Suppressor macrophage treated with lipopolysaccharide for 4 hours (primary cell): ENCODE data around the gene MT1E.
"Not testable (repeated sequence)": the region's sequence is repeated elsewhere in the genome, so short reads cannot be mapped to it uniquely, and the experiment has no call there.

Source experiments
- DNase-seq: peaks from one replicate; pipeline ENCODE4 v3.0.0-alpha.2; 2020

Gene MT1E

DNA sequence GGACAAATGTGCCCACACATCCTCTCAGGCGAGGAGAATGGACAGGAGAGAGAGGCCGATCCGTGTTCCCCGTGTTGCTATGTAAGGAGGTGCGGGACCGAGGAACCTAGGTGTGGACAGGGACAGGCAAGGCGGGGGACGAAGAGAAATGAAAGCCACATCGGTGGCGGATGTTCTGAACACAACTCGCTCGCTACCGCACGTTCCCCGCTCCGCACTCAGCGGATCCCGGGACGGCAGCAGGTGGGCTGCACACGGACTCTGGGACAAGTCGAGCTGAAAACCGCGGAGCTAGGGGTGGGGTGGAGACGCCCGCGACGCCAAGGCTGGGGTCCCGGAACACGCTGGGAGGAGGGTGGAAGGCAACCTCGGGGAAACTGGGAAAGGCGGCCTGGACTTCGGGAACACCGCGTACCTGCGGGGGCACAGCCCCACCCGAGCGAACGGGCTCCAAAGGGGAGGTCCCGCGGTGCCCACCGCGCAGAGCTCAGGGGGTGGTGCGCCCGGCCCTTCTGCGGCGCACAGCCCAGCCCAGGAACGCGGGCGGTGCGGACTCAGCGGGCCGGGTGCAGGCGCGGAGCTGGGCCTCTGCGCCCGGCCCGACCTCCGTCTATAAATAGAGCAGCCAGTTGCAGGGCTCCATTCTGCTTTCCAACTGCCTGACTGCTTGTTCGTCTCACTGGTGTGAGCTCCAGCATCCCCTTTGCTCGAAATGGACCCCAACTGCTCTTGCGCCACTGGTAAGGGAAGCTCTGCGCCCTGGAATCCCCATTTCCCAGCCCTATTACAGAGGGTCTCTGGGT lies at the start of gene MT1E:
TSS of gene MT1E (plus strand) at position 642 of the 803 bp plus-strand sequence. CDS start at position 713, 71 bp downstream.
- peak; percentile 87 for DNase-seq

DNA sequence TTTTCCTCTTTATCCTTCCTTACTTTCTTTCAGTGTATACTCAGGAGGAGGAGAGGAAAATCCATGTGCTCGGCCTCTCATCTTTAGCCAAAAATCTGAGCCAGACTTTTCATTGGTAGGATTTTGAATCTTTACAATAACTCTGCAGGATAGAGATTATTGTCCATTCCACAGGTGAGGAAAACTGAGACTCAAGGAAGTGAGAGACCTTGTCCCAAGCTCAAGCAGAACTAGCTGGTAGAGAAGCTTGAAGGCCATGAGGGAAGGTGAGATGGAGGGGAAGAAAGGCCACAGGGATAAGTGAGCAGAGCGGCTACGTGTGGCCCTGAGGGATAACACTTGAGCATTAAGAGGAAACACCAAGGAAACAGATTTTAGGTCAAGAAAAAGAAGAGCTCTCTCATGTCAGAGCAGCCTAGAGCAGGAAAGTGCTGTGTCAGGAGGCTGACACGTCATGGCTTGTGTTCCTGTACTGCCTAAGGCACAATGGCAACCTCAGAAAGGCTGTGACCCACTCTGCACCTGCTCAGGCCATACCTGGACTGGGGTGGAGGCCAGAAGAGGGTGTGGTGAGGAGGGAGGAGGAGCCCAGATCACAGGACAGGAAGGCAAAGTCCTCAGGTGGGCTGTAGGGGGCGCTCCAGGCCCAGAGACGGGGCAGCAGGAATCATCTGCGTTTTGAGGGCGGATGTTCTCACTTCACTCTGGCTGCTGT lies 48.8 kb upstream of the MT1E start:
- peak; percentile 81 for DNase-seq

DNA sequence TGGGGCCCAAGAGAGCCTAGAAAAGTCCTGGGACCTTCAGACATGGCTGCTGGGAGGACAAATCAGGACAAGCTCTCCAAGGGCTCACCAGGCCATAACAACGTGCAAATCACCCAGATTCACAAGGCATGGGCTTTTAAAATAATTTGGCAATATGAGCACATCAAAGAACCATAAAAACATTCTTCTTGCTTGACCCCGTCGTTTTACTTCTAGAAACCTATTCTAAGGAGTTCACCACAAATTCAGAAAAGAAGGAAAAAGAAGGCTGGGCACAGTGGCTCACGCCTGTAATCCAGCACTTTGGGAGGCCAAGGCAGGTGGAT lies 48.3 kb upstream of the MT1E start:
- no peak for DNase-seq

DNA sequence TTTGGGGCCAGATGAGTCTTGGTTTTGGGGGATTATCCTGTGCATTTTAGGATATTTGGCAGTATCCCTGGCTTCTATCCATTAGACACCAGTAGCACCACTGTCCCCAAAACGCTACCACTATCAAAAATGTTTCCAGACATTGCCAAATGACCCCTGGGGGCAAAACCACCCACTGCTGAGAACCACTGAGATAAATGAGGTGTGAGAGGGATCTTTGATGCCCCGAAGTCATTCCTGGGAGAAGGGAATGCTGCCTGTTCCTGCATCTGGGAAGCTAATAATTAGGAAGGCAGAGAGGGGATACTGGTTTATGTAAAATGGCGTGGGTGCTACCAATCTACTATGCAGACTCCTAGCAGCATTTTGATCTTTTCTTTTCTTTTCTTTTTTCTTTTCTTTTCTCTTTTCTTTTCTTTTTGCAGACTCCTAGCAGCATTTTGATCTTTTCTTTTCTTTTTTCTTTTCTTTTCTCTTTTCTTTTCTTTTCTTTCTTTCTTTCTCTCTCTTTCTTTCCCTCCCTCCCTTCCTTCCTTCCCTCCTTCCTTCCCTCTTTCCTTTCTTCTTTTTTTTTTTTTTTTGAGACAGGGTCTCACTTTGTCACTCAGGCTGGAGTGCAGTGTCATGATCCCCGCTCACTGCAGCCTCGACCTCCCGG lies 45.1 kb upstream of the MT1E start:
- no peak for DNase-seq

DNA sequence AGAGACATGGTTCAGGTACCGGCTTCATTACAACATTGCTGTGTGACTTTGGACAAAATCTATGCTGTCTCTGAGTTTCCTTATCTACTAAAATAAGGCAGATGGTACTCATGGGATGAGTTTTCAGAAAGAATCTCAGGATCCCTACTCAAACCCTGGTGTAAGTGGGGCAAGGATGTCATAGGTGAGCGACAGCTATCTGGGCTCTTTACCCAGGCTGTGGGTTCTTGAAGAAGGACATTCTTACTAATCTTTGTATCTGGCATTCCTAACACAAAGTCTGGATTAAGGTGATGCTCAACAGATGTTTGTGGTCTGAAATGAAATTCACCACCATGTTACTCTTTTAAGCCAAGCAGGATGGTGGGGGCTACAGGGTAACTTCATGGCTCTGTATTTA lies 42.7 kb upstream of the MT1E start:
- DNase-seq, result not testable (repeated sequence)

DNA sequence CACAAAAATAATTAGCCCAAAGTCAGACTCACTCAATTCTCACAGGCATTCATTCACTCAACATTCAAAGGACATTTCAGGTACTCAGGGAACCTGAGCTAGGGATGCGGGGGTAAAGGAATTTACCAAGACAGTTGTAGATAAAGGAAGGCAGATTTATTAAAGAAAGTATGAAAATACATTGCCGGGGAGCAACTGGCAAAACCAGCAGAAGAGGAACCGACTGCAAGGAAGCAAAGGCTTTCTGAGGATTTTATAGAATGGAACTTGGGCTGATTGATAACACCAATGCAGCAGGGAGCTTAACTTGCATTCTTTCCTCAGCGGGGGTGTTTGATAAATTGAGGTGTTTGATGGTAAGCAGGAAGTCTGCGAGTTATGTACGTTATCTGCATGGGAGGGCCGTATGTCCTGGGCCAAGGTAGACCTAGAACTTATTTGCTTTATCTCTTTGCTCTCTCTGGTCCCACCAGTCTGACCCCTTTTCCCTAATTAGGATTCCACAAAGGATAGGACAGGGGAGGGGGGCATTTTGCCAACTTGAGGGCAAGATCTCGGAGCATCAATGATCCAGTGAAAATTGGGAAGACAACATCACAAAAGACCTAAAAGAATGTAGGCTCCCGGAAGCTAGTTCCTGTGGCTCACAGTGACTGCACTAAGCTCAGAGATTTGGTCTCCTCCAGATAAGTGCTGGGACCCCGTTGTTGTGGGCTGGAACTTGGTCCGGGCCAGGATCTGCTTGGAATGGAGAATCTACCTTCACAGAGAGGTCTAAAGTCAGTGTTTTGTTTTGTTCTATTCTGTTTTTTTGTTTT lies 42.0 kb upstream of the MT1E start:
- DNase-seq, result no peak

DNA sequence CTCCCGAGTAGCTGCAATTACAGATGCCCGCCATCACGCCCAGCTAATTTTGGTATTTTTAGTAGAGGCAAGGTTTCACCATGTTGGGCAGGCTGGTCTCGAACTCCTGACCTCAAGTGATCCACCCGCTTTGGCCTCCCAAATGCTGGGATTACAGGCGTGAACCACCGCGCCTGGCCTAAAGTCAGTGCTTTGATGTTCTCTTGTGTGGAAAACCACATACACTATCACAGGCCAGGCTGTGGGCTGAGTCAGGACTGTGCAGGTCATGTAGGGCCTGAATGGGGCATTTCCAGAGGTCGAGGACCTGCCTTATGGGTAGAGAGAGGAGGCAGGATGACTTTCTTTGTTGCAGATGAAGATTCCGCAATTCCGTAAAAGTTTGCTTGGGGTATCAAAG lies 41.3 kb upstream of the MT1E start:
- no peak for DNase-seq

DNA sequence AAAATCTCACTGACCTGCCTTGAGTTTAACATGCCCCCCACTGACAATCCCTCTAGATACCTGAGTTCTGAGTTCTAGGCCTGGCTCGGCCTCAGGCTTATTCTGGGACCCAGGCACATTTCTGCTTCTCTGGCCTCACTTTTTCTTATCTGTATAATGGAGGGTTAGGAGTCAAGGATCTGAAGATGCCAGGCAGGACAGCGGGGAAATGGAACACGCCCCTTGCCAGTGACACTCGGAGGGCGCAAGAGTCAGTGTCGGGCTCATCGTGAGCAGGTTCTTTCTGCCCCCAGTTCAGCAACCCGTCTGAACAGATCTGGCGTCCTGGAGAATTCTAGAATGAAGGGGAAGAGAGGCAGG lies 36.8 kb upstream of the MT1E start:
- DNase-seq, result no peak

DNA sequence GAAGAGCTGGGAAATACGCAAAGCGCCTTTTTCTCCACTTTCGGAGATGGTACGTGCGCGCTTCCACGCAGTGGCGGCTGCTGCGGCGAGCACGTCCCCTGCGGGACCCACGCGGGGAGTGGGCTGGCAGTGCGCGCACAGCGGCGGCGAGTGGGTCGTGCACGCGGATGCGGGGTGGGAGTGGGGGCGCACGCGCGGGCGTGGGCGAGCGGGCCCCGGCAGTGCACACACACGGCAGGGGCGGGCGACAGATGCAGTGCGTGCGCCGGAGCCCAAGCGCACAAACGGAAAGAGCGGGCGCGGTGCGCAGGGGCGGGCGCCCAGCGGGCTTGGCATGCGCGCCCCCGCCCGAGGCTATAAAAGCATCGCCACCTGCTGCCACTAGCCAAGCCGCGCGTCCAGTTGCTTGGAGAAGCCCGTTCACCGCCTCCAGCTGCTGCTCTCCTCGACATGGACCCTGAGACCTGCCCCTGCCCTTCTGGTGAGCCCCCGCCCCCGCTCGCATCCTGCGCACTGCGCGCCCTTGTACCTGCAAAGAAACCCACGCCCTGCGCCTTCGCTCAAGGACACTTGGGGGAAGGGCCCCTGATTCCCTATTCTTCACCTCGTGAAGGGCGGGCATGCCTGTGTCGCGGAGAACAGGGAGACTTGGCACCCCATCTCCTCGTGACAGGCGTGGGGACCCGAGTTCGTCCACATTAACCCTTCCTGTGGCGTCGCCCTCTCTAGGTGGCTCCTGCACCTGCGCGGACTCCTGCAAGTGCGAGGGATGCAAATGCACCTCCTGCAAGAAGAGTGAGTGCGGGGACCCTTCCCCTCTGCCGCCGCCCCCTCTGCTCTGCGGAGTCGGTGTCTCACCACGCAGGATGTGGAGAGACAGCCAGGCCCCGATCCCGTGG lies 36.2 kb upstream of the MT1E start, which contains the start of gene MT3:
TSS of gene MT3 (plus strand) at position 388 of the 899 bp plus-strand sequence. CDS start at position 451, 63 bp downstream.
- DNase-seq, result no peak

DNA sequence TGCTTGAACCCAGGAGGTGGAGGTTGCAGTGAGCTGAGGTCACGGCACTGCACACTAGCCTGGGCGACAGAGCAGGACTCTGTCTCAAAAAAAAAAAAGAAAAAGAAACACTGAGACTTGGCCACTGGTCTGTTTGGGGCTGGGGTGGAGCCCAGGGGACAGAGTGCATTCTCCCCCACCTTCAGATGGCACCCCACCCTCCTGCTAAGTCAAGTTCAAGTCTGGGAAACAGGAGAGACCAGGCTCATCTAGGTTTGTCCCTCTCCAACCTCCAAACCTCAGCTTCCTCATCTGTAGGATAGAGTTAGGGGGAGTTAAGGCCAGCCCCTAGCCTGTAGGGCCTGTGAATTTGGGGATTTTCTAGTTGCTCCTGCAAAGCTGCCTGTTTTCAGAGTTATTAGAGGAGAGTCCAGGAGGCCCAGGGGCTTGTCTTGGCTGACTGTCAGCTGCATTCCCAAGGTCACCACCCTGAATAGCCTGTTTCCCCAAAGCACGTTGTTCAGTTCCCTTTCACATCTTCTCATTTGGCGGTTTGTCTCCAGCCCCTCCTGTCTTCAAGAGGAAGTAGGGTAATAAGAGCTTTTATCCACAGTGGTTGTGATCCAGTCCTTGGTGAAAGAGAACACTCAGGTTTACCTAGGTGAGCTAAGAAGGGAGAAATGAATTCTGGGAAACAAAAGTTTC lies 34.1 kb upstream of the MT1E start:
- DNase-seq, result peak; percentile 39

DNA sequence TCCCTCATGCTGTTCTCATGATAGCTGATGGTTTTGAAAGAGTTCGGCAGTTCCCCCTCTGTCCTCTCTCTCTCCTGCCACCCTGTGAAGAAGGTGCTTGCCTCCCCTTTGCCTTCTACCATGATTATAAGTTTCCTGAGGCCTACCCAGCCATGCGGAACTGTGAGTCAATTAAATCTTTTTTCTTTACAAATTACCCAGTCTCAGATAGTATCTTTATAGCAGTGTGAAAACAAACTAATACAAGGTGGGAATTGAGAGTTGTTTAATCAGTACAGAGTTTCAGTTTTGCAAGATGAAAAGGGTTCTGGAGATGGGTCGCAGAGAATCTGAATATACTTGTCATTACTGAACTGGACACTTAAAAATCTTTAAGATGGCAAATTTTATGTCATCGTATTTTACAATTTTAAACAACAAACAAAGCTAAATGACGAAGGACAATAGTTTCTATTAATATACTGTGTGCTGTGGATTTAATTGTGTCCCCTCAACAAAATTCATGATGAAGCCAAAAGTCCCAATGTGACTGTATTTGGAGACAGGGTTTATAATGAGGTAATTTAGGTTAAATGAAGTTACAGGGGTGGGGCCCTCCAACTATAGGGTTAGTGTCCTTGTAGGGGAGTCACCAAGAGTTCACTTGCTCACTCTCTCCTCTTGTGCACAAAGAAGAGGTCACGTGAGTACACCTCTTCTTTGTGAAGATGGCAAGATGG lies 31.8 kb upstream of the MT1E start:
- DNase-seq, result no peak

DNA sequence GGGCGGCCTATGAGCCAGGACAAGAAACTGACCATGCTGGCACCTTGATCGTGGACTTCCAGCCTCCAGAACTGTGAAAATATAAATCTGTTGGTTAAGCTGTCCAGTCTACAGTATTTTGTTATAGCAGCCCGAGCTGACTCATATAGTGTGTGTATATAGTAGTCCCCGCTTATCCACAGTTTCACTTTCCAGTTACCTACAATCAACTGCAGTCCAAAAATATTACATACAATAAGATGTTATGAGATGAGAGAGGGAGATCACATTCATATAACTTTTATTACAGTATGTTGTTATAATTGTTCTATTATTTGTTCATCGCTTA lies 31.3 kb upstream of the MT1E start:
- no peak for DNase-seq

DNA sequence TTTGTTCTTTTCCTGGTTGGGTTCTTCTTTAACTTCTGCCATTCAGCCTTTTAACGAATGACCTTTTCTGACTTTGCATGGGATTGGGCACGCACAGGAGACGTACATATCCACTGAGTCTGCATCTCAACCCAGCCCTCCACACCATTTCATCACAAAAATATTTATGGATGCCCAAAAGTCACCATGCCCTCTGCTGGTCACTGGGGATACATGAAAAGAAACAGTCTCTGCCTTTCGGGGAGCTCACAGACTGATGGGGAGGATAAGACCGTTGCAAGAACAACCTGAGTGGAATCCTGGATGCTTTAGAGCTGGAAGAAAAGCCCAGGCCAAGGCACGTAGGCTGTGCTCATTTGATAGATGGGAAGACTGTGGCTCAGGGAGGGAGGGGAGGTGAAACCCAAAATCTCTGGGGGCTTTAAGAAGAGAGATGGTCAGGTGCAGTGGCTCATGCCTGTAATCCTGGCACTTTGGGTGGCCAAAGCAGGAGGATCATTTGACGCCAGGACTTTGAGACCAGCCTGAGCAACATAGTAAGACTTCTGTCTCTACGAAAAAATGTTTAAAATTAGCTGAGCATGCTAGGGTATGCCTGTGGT lies 25.1 kb upstream of the MT1E start:
- DNase-seq, result peak; percentile 72

DNA sequence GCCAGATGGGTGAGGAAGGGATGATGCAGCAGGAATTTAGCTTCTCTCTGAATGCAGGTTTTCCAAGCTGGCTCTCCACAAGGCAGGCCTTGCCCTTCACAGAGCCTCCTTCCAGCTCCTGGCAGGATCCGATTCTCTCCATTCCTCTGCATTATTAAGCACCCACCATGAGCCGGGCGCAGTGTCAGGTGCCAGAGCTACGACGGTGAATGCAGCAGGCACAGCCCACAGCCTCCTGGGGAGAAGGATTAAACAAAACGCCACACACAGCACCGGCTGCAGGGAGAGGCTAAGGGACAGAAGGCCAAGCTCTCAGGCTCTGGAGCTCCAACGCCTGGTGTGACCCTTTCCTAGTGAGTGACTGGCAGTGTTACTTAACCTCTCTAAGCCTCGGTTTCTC lies 24.3 kb upstream of the MT1E start:
- no peak for DNase-seq

DNA sequence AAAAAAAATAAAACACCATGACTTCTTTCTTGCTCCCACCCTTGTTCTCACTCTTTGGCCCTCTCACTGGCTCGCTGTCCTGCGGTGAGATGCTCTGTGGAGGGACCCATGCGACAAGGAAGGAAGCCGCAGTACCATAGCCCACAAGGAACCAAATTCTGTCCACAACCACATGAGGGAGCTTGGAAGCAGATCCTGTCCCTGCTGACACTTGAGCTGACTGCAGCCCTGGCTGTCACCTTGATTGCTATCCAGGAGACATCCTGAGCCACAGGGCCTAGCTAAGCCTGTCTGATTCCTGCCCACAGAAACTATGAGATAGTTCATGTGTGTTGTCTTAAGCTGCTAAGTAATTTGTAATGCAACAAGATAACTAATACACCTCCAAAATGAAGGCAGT lies 22.0 kb upstream of the MT1E start:
- DNase-seq, result peak; percentile 64

DNA sequence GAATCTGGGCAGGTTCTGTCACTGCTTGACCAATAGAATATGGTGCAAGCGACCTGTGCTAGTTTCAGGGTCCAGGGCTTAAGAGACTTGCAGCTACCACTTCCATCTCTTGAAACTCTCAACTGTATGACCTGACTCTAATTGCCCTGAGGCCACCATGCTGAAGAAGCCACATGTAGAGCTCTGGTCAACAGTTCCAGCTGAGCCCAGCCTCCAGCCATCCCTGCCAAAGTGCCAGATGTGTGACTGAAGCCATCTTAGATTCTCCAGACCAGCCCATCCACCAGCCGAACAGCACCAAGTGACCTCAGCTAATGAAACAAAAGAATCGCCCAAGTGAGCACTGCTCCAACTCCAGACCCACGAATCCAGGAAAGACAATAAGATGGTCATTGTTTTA lies 20.6 kb upstream of the MT1E start:
- DNase-seq, result no peak

DNA sequence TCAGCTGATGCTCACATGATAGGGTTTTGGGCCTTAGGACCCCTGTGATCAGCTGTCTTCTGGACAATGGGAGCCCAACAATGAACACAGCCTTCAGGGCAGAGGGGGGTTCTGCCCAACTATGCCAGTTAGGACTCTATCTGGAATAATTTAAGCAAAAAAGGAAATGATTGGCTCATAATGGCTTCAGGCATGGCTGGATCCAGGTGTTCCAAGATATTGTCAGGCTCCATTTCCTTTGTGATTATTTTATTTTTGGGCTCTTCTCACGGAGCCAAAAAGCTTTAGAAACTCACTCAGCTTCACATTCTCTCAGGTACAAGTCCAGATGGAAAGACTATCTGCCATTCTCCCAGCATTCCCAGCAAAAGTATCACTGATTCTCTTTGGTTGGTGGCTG lies 20.1 kb upstream of the MT1E start:
- DNase-seq, result no peak

DNA sequence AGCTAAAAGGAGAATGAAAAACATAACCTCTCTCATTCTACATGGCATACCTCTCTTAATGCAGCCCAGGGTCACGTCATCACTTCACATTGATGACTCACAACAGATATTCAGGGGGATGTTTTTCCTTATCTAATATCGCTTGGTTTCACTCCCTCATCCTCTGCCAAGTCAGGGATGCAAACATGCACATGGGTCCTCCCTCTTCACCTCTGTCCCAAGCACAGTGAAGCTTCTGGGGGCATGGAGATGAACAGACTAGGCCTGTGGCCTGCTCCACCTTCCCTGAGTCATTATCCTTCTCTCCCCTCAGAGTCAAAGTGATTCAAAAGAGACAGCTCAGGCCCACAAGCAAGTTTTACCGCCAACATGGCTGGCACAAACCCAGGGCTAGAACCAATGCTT lies 19.5 kb upstream of the MT1E start:
- DNase-seq, result no peak

DNA sequence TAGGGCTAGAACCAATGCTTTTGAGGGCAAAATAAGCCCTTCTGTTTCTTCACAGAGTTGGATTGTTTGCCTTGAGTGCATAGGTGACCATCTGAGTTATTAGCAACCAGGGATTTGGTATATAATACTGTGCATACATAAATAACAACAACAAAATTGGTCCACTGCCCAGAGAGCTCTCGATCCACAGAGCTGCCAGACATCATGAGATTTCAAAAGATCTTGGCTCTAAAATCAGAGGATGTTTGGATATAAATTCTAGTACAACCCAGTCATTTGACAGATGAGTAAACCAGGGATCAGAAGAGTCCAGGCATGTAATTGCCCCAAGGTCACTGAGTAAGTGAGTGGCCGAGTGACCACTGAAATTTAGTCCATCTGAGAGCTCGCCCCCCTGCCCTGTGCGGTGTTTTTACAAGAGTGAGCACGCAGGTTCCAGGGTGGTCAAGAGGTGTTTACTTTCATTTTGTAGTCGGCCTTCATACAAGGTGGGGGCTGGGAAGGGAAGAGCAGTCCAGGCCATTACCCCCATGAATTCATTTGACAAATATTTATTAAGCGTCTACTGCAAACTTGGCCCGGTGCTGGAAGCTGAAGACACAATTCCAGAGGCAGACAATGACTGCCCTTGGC lies 19.0 kb upstream of the MT1E start:
- no peak for DNase-seq

DNA sequence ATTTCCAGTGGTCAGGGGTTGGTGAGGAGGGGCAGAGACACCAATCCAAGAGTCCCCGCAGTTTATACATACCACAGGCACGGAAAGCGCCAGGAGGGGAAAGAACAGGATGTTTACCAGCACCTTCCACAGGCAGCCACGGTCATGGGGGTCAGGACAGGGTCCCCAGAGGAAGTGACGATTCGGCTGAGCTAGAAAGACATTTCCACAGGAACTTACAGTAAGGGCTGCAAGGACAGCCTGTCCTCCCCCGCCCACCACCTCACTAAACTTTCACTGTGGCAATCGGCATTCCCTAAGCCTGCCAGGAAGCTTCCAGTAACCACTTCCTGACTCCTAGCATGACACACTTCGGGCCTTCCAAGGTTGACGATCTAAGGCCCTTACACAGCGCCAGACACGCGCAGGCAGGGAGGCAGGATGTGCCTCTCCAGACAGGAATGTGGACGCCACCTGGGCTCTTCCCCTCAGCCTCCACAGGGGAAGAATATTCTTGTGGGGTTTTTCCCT lies 18.4 kb upstream of the MT1E start:
- DNase-seq, result peak; percentile 80
